RPMI8226 (cell line): ENCODE data around the gene ADGRG6.

Source experiments
- DNase-seq: peaks from one replicate; pipeline ENCODE4 v3.0.0-alpha.2; 2015

Gene ADGRG6

DNA sequence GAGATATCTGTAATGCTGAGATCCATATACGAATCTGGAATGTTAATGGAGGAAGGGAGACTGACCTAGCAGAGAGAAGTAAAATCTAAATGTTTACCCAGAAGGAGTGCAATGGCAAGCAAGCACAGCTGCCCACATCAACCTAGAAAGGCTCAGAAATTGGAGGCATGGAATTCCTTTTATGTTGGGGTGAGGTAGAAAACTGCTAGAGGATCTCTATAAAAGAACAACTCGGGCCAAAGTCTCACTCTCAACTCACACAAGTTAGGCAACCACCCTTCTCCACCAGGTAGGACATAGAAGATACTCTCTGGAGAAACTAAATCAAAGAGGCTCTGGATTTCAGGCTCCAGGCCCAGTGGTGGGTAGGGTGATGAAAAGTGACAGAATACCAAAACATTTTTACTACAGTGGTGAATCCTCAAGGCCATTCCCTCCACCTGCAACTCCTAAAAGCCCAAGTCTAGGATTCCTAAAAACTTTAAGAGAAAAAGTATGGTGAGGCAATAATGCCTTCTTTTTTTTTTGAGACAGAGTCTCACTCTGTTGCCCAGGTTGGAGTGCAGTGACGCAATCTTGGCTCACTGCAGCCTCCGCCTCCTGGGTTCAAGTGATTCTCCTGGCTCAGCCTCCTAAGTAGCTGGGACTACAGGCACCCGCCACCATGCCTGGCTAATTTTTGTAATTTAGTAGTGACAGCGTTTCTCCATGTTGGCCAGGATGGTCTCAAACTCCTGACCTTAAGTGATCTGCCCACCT, 9.5 kb upstream of the ADGRG6 start:
- no peak for DNase-seq

- DNase-seq = no peak
Observed at GRCh38 chr6:142293121-142293520, 8.7 kb upstream of the ADGRG6 start.

- DNase-seq = no peak
Observed at GRCh38 chr6:142294679-142295078, 7.1 kb upstream of the ADGRG6 start.

GRCh38 chr6:142296975-142297604, 4.7 kb upstream of the ADGRG6 start:
- DNase-seq = no peak

DNA sequence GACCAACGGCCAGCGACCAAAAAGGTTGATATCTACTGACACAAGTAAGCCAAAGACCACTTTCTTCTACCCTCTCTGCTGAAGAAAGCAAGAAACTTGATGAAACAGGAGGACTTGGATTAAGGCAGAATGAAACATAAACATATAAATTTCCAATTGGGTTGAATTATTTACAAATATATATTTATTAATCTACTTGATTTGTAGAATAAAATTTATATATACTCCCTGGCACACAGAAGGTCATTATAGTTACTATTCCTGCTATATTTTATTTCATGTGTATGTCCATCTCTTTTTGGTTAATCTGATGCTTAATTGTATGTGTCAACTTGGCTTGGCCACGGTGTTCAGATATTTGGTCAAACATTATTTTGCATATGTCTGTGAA, 4.2 kb upstream of the ADGRG6 start:
- no peak for DNase-seq

GRCh38 chr6:142297996-142298753, 3.6 kb upstream of the ADGRG6 start:
- DNase-seq = no peak

DNA sequence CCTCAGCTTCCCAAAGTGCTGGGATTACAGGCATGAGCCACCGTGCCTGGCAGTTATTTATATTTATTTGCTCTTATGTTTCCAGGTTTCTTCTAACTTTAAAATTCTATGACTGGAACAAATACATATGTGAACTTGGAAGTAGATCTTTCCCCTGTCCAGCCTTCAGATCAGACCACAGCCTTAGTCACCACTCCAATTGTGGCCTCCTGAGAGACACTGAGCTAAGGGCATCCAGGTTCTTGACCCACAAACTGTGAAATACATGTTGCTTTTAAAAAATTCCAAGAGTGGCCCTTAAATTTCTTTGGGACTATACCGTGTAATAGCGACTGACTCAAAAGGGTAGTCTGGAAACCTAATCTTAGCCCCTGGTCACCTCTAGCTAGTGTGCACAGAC, 1.5 kb upstream of the ADGRG6 start:
- no peak for DNase-seq

DNA sequence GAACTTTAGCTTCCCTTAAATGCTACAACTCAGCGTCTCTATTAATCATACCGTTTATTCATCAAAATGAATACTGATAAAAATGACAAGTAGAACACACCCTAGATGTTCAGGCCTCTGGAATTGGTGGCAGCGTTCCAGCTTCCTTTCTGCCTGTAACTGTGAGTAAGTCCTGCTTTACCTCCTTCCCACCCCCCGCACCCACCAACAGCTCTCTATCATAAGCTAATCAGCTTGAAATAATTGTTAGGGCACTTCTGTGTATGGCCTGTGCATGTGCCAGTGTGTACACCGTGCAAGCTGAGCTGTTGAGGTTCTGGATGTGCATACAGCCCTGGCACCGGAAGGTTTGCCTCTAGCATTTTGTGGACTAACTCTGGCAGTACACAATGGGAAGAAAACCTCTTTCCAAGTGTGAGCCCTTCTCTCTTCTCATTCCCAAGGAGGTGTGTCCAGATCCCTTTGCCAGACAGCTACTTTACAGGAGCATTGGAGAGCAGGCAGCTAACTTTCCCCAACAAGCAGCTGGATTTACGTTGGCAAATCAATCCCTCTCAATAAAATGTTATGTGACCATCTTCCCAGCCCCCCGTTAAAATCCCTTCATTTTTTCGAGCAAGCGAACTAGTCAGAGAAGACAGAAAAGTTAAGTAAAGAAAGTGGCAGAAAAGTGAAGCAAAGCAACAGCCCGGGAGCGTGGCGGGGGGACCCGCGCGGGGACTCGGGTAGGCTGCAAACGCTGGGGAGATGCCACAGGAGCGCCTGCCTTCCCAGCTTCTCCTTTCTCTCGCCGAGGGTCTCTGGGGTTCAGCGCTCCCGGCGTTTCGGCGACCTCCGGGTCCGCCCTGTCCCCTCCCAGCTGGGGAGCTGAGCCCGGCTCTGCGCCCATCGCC, 803 bp upstream of the ADGRG6 start:
- peak; percentile 29 for DNase-seq

GRCh38 chr6:142302421-142303175, 791 bp downstream of the ADGRG6 start:
- peak; percentile 73 for DNase-seq

DNA sequence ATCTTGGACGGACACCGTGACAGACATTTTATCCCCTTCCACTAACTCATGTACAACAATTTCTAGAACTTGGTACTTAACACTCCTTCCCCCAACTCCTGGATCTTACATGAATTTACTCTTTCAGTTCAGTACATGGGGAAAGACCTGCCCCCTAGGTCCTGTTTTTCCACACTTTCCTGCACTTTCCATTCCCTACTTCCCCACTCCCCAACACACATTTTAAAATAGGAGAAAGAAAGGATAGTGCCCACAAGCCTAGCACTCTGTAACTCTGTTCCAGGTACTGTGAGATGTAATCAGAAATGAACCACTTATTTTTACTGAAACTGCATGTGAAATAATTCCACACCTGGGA, 1.3 kb downstream of the ADGRG6 start:
- DNase-seq = no peak

- no peak for DNase-seq
Observed at GRCh38 chr6:142304241-142304640, 2.4 kb downstream of the ADGRG6 start.

DNA sequence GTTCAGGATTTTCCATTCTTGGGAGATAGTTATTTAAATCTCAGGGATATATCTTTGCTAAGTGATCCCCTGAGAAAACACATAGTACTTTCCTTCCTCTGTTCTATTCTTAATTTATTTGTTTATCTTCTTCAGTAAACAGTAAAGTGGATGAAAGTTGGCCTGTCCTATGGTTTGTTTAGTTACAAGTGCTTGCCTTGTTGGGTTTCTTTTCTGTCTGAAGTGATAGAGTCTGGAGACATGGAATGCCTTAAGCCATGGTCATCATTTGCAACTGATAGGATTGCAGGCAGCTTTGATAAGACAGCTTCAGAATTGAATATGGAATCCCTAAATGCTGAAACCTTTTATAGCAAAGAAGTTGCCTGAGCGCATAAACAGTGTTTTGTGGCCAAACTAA, 4.9 kb downstream of the ADGRG6 start:
- DNase-seq = no peak

- no peak for DNase-seq
Observed at GRCh38 chr6:142307963-142308748, 6.3 kb downstream of the ADGRG6 start.

- no peak for DNase-seq
Observed at GRCh38 chr6:142309426-142309825, 7.6 kb downstream of the ADGRG6 start.

DNA sequence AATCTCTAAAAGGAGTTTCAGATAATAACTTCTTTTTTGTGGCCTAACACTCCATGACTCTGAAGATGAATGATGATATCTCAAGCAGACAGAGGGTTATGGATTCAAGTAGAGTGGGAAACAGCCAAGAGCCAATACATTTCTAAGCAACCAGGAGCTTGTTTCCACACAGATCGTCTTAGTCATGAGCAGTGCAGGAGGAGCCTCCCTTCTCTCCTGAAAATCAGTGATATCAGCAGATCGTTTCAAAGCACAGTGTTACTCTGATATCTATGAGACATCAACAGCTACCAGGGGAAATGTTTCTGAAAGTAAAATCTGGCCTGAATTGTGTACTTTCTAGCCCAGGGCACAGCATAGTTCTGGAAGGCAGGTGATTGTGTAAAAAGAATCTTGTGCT, 11.5 kb downstream of the ADGRG6 start:
- DNase-seq = peak; percentile 27

GRCh38 chr6:142316791-142317368, 15.1 kb downstream of the ADGRG6 start:
- no peak for DNase-seq

DNA sequence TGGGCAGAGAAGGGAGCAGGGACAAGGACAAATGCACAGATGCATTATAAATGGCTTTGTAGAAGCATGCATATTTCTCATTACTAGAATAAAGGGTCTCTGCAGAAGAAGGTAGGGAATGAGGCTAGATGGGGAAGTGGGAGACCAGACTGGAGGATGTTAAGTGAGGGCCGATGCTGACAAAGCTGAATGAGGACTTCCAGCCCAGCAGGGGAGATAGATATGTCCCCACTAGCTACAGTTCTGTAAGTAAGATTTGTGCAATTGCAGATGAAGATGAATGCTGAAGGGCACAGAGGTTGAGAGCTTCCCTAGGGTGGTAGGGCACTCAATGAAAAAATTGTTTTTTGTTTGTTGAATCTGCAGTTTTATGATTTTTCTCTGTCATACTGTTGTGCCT, 16.9 kb downstream of the ADGRG6 start:
- DNase-seq = no peak

GRCh38 chr6:142320366-142320765, 18.6 kb downstream of the ADGRG6 start:
- no peak for DNase-seq

DNA sequence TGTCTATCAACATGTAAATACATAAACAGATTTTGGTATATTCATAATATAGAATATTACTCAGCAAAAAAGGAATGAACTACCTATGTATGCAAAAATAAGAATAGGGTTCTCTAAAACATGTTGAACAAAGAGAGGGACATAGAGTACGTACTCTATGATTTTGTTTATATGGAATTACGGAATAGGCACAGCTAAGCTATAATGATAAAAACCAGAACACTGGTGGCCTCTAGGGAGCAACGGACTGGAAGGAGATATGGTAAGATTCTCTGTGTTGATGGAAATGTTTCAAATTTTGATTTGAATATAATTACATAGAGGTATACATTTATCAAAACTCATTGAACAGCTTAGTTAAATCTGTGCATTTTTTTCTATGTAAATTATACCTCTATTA, 19.6 kb downstream of the ADGRG6 start:
- no peak for DNase-seq

DNA sequence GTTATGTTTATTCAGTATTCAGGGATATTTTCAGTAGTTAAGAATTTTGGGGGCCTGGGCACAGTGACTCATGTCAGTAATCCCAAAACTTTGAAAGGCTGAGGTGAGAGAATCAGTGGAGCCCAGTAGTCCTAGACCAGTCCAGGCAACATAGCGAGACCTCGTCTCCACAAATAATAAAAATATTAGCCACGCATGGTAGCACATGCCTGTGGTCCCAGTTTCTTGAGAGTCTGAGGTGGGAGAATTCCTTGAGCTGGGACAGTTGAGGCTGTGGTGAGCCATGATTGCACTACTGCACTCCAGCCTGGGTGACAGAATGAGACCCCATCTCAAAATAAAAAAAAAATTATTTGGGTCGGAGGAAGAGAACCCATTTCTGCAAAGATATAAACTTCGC, 20.3 kb downstream of the ADGRG6 start:
- DNase-seq = no peak
